ENCODE data around the gene GALNT10.

Gene GALNT10

GRCh38 chr5:154312576-154312975 lies 122.0 kb downstream of the GALNT10 start:
- FAIRE-seq = peak; percentile 46
- no peak for DNase-seq (ENCODE audit: extremely low spot score, insufficient read length, low read depth)

- no peak for DNase-seq (ENCODE audit: extremely low spot score, insufficient read length, low read depth)
- peak; percentile 69 for FAIRE-seq
Measured at GRCh38 chr5:154313360-154314017, 123.0 kb downstream of the GALNT10 start.

- no peak for FAIRE-seq
- no peak for DNase-seq (ENCODE audit: extremely low spot score, insufficient read length, low read depth)
Measured at GRCh38 chr5:154315196-154315595, 124.7 kb downstream of the GALNT10 start.

GRCh38 chr5:154315756-154316155 lies 125.2 kb downstream of the GALNT10 start:
- no peak for DNase-seq (ENCODE audit: extremely low spot score, insufficient read length, low read depth)
- FAIRE-seq = no peak

- DNase-seq (ENCODE audit: extremely low spot score, insufficient read length, low read depth) (no peak), FAIRE-seq (no peak)
Measured at GRCh38 chr5:154316223-154316935, 125.8 kb downstream of the GALNT10 start.

GRCh38 chr5:154317916-154318315 lies 127.4 kb downstream of the GALNT10 start:
- DNase-seq (ENCODE audit: extremely low spot score, insufficient read length, low read depth) = no peak
- no peak for FAIRE-seq

GRCh38 chr5:154318691-154319090 lies 128.2 kb downstream of the GALNT10 start:
- FAIRE-seq = peak; percentile 44
- DNase-seq (ENCODE audit: extremely low spot score, insufficient read length, low read depth) = no peak

- DNase-seq (ENCODE audit: extremely low spot score, insufficient read length, low read depth) (no peak), FAIRE-seq (no peak)
Measured at GRCh38 chr5:154319736-154320135, 129.2 kb downstream of the GALNT10 start.

GRCh38 chr5:154320224-154321089 lies 129.9 kb downstream of the GALNT10 start:
- FAIRE-seq (no peak), DNase-seq (ENCODE audit: extremely low spot score, insufficient read length, low read depth) (no peak)

- FAIRE-seq = no peak
- no peak for DNase-seq (ENCODE audit: extremely low spot score, insufficient read length, low read depth)
Measured at GRCh38 chr5:154321546-154321945, 131.0 kb downstream of the GALNT10 start.

- no peak for FAIRE-seq
Measured at GRCh38 chr5:154324033-154324432, 133.5 kb downstream of the GALNT10 start.

GRCh38 chr5:154325566-154325965 lies 135.0 kb downstream of the GALNT10 start:
- no peak for FAIRE-seq
- no peak for DNase-seq (ENCODE audit: extremely low spot score, insufficient read length, low read depth)

More at GRCh38 chr5:154324033-154324432, 133.5 kb downstream of the GALNT10 start:
- no peak for DNase-seq (ENCODE audit: extremely low spot score, insufficient read length, low read depth)

GRCh38 chr5:154329062-154329461 lies 138.5 kb downstream of the GALNT10 start:
- no peak for DNase-seq (ENCODE audit: extremely low spot score, insufficient read length, low read depth)
- no peak for FAIRE-seq

GRCh38 chr5:154329519-154330040 lies 139.0 kb downstream of the GALNT10 start:
- DNase-seq (ENCODE audit: extremely low spot score, insufficient read length, low read depth) = no peak
- FAIRE-seq = no peak

GRCh38 chr5:154330097-154330667 lies 139.6 kb downstream of the GALNT10 start:
- no peak for FAIRE-seq
- no peak for DNase-seq (ENCODE audit: extremely low spot score, insufficient read length, low read depth)

GRCh38 chr5:154331232-154331631 lies 140.7 kb downstream of the GALNT10 start:
- DNase-seq (ENCODE audit: extremely low spot score, insufficient read length, low read depth) (no peak), FAIRE-seq (no peak)

GRCh38 chr5:154331924-154332323 lies 141.4 kb downstream of the GALNT10 start:
- no peak for DNase-seq (ENCODE audit: extremely low spot score, insufficient read length, low read depth)
- no peak for FAIRE-seq

- DNase-seq (ENCODE audit: extremely low spot score, insufficient read length, low read depth) (no peak), FAIRE-seq (no peak)
Measured at GRCh38 chr5:154332451-154332850, 141.9 kb downstream of the GALNT10 start.

GRCh38 chr5:154333016-154333415 lies 142.5 kb downstream of the GALNT10 start:
- no peak for FAIRE-seq
- no peak for DNase-seq (ENCODE audit: extremely low spot score, insufficient read length, low read depth)

GRCh38 chr5:154334406-154335064 lies 144.0 kb downstream of the GALNT10 start:
- DNase-seq (ENCODE audit: extremely low spot score, insufficient read length, low read depth) (no peak), FAIRE-seq (no peak)
